ENCODE results near the gene NFYA. TPM values are rescaled to one million over a fixed set of nuclear protein-coding genes. Genes with fewer than 3 reads are reported as not detected.

Gene NFYA
- total RNA-seq, 1 experiment from 2014 or later, result 34.7 TPM

- no TSS peak for BruUV-seq (replicated peaks)
- DNase-seq (ENCODE audit: low read depth, low spot score), result no peak
- Histone ChIP-seq H3K4me1 (ENCODE audit: control insufficient read depth, insufficient read depth, low read length) (no peaks in the 10 kb centered on the region), H3K27ac (ENCODE audit: low read length) (no peak overlapping the region), H3K9me3 (ENCODE audit: control insufficient read depth, insufficient read depth, low read depth, low read length) (no peaks in the 10 kb centered on the region), H3K27me3 (ENCODE audit: control insufficient read depth, insufficient read depth, low read length) (no peaks in the 10 kb centered on the region), H3K4me3 (ENCODE audit: low read depth in 2 of 2, low read length in 2 of 2) (no peak overlapping the region), H3K36me3 (ENCODE audit: control insufficient read depth, insufficient read depth, low read length) (peaks cover 37% of the 10 kb centered on the region)
- intact Hi-C loops (cut with micrococcal nuclease; ENCODE audit: unreplicated experiment) (loop anchor here (5.0 to 10.0 kb wide), 2 partner anchors 92 to 225 kb away; no protein-coding TSS in a partner anchor), in situ Hi-C loops (cut with HindIII; ENCODE audit: low pct_unique_long_range_greater_than_20kb, low sequenced_read_pairs) (no loop called here)
- POLR2A ChIA-PET, result no interaction called here
- TF ChIP-seq CTCF (IDR thresholded peaks at IDR 0.05) (peak; percentile 64; the same call in 1 of the 2 replicates), SIN3A (IDR thresholded peaks at IDR 0.05; ENCODE audit: borderline replicate concordance, insufficient read depth, low read depth, low read length) (no peak)
- CTCF ChIA-PET, result interaction anchor here (0.6 to 1.4 kb wide), 2 partner anchors 10 to 89 kb away, joined by 3 to 5 read pairs; no protein-coding TSS in a partner anchor
- ATAC-seq, result no peak
Observed at GRCh38 chr6:41092421-41093140, 19.8 kb downstream of the NFYA start.

- H3K4me1 ChIP-seq (ENCODE audit: control insufficient read depth, insufficient read depth, low read length), result no peaks in the 10 kb centered on the region
- H3K36me3 ChIP-seq (ENCODE audit: control insufficient read depth, insufficient read depth, low read length), result peaks cover 43% of the 10 kb centered on the region
- no peaks in the 10 kb centered on the region for H3K9me3 ChIP-seq (ENCODE audit: control insufficient read depth, insufficient read depth, low read depth, low read length)
- ChIA-PET POLR2A (no interaction called here), CTCF (no interaction called here)
- intact Hi-C loops (cut with micrococcal nuclease; ENCODE audit: unreplicated experiment) (loop anchor here (5.0 to 10.0 kb wide), 2 partner anchors 91 to 224 kb away; no protein-coding TSS in a partner anchor), in situ Hi-C loops (cut with HindIII; ENCODE audit: low pct_unique_long_range_greater_than_20kb, low sequenced_read_pairs) (no loop called here)
- no TSS peak for BruUV-seq (replicated peaks)
- DNase-seq (ENCODE audit: low read depth, low spot score), result no peak
- H3K27ac ChIP-seq (ENCODE audit: low read length), result no peak overlapping the region
- ATAC-seq, result no peak
- no peaks in the 10 kb centered on the region for H3K27me3 ChIP-seq (ENCODE audit: control insufficient read depth, insufficient read depth, low read length)
- TF ChIP-seq REST (IDR thresholded peaks at IDR 0.05; ENCODE audit: insufficient read depth in 1 of 2, low read depth in 2 of 2, low read length in 1 of 2) (no peak), POLR2AphosphoS5 (IDR thresholded peaks at IDR 0.05; ENCODE audit: low read depth, low read length) (no peak), CTCF (IDR thresholded peaks at IDR 0.05) (no peak), TCF7L2 (IDR thresholded peaks at IDR 0.05; ENCODE audit: low read depth, low read length) (no peak), SIN3A (IDR thresholded peaks at IDR 0.05; ENCODE audit: borderline replicate concordance, insufficient read depth, low read depth, low read length) (no peak)
- H3K4me3 ChIP-seq (ENCODE audit: low read depth in 2 of 2, low read length in 2 of 2), result no peak overlapping the region
Observed at GRCh38 chr6:41093729-41094128, 21.0 kb downstream of the NFYA start.

Data from Panc1 (cell line).